K562 (cell line): ENCODE results near the gene DEGS2. TPM values are rescaled to one million over a fixed set of nuclear protein-coding genes. Genes with fewer than 3 reads are reported as not detected.

ENCODE experiments used
- BACH1 ChIP-seq: fragments of 200-800 bp; sonication (Bioruptor generic); IDR thresholded peaks from 2 replicates; pipeline ENCODE4 v1.6.1; 2016; ENCODE audit warnings: missing genetic modification characterization, missing compliant biosample characterization
- CBFB ChIP-seq: sonication (generic); formaldehyde crosslinking; IDR thresholded peaks from 2 replicates; pipeline ENCODE4 v1.4.0; 2020; ENCODE audit warnings: mild to moderate bottlenecking, missing genetic modification reagents
- CC2D1A ChIP-seq: fragments of 450-650 bp; IDR thresholded peaks from 2 replicates; pipeline ENCODE4 v1.6.1; 2017; ENCODE audit warnings: mild to moderate bottlenecking
- CEBPB ChIP-seq: fragments of 450-650 bp; IDR thresholded peaks from 2 replicates; pipeline ENCODE4 v1.6.1; 2016; ENCODE audit warnings: missing genetic modification characterization, missing compliant biosample characterization
- CXXC5 ChIP-seq: fragments of 250-450 bp; sonication (Bioruptor Pico); IDR thresholded peaks from 2 replicates; pipeline ENCODE4 v1.8.0; 2022; ENCODE audit warnings: inconsistent platforms, mild to moderate bottlenecking, moderate library complexity
- FUS ChIP-seq: fragments of 200-400 bp; formaldehyde crosslinking; optimal IDR thresholded peaks from 2 replicates; pipeline ENCODE3; 2017; ENCODE audit warnings: low read depth, low read length
- ILF3 ChIP-seq: fragments of 450-650 bp; IDR thresholded peaks from 2 replicates; pipeline ENCODE4 v1.6.1; 2018; ENCODE audit warnings: antibody characterized with exemption, mild to moderate bottlenecking, moderate library complexity, borderline replicate concordance
- NR2C2 ChIP-seq, 2 experiments: fragments of 200-800 bp in 1 of 2; sonication (Bioruptor generic) in 1 of 2; sonication (generic) in 1 of 2; formaldehyde crosslinking in 1 of 2; IDR thresholded peaks; 2 replicates each; pipeline versions ENCODE4 v1.6.1 to v1.8.0; 2016 to 2022; ENCODE audit warnings: mild to moderate bottlenecking in 1 of 2, missing compliant biosample characterization in 1 of 2, missing genetic modification characterization in 1 of 2, missing genetic modification reagents in 1 of 2
- POLR3G ChIP-seq: IDR thresholded peaks from 2 replicates; pipeline ENCODE4 v1.6.1; 2011; ENCODE audit not compliant: insufficient read length, insufficient replicate concordance; ENCODE audit errors: extremely low read depth
- TGIF2 ChIP-seq: sonication (generic); formaldehyde crosslinking; IDR thresholded peaks from 2 replicates; pipeline ENCODE4 v1.8.1; 2022; ENCODE audit warnings: mild to moderate bottlenecking, missing genetic modification reagents, moderate library complexity
- ZC3H8 ChIP-seq: fragments of 450-650 bp; IDR thresholded peaks from 2 replicates; pipeline ENCODE4 v1.6.1; 2017
- ZHX1 ChIP-seq: fragments of 150-350 bp; conservative IDR thresholded peaks from 2 replicates; pipeline ENCODE4 v1.6.1; 2014; ENCODE audit warnings: low read length
- ZNF518B ChIP-seq: fragments of 250-450 bp; sonication (Bioruptor Pico); IDR thresholded peaks from 2 replicates; pipeline ENCODE4 v1.5.0; 2021; ENCODE audit warnings: mild to moderate bottlenecking, moderate library complexity
- ZNF766 ChIP-seq: fragments of 200-800 bp; sonication (Bioruptor generic); conservative IDR thresholded peaks from 2 replicates; pipeline ENCODE4 v1.6.1; 2016; ENCODE audit warnings: missing genetic modification characterization, missing compliant biosample characterization
- polyA plus RNA-seq, 8 experiments: library from polyadenylated mRNA; depleted of rRNA in 4 of 8; stranded (reverse) in 5 of 8; unstranded in 3 of 8; fragments of >200 nt; fragmentation: Nextera tagmentation in 2 of 8; fragmentation: Illumina TruSeq in 1 of 8; extraction: Ambion mirVana in 2 of 8; extraction: Trizol in 1 of 8; gene quantifications; 2 replicates each; pipeline versions ENCODE4 v1.2.1 to v1.2.3, GENCODE V29; 2011 to 2014; ENCODE audit warnings: inconsistent platforms in 1 of 8, missing spikeins in 1 of 8
- total RNA-seq, 7 experiments: library from RNA; depleted of rRNA in 6 of 7; stranded (reverse); fragments of >200 nt in 6 of 7; fragmentation: Illumina TruSeq in 2 of 7; extraction: Trizol in 2 of 7; gene quantifications; 2 replicates each; pipeline versions ENCODE4 v1.2.1 to v1.2.3, GENCODE V29; 2011 to 2021; ENCODE audit warnings: low replicate concordance in 1 of 7
- TF ChIP-seq, protein P1 (sequence below): fragments of 200-400 bp; formaldehyde crosslinking; IDR thresholded peaks from 2 replicates; pipeline ENCODE4 v1.6.1; 2017; ENCODE audit warnings: mild to moderate bottlenecking, low read depth, low read length, moderate library complexity
- TF ChIP-seq, protein P2 (sequence below): fragments of 450-650 bp; formaldehyde crosslinking; IDR thresholded peaks from 2 replicates; pipeline ENCODE4 v1.4.0; 2020; ENCODE audit warnings: mild to moderate bottlenecking, mixed read lengths

Gene DEGS2
- total and polyA plus RNA-seq, 9 of the 15 experiments (the other 6 are each of a cell fraction or from before 2014, with no cell fraction given) = 0.22 to 2.9 (median 0.70) TPM

DNA sequence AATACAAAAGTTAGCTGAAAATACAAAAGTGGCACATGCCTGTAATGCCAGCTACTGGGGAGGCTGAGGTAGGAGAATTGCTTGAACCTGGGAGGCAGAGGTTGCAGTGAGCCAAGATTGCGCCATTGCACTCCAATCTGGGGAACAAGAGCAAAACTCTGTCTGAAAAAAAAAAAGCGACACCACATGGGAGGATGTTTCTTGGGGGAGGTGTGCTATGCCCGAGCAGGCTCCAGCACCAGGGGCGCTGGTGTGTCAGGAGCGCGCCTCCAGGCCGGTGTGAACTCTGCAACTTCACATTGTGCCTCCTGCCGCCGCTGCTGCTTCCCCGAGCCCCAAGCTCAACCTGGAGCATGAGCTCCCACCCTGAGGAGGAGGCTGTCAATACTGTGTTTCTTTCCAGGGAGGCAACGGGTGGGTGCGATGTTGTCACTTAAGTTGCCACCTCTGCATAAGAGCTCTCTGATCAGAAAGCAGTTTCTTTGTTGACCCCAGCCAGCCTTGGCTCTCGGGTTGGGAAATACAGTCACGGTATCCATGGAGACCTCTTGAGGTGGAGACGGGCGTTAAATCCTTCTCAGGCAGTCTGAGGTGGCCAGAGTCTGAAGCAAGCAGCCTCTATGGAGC lies 18.9 kb downstream of the DEGS2 start (continued):
- TF ChIP-seq ZNF766 (CRISPR knock-in tag) (peak; percentile 64; the same call in 1 of the 2 replicates), ILF3 (no peak), CEBPB (tag) (peak; percentile 93), BACH1 (tag) (no peak), ZHX1 (no peak), POLR3G (no peak), CC2D1A (no peak), ZNF518B (CRISPR knock-in tag) (no peak), CBFB (no peak), TGIF2 (no peak), NR2C2 (CRISPR knock-in tag; IDR thresholded peaks at IDR 0.05) (no peak), NR2C2 (tag; IDR thresholded peaks at IDR 0.05) (peak; percentile 28; the same call in 1 of the 2 replicates), CXXC5 (CRISPR knock-in tag) (peak; percentile 41), FUS (no peak), ZC3H8 (no peak)
- TF ChIP-seq, protein P1, sequence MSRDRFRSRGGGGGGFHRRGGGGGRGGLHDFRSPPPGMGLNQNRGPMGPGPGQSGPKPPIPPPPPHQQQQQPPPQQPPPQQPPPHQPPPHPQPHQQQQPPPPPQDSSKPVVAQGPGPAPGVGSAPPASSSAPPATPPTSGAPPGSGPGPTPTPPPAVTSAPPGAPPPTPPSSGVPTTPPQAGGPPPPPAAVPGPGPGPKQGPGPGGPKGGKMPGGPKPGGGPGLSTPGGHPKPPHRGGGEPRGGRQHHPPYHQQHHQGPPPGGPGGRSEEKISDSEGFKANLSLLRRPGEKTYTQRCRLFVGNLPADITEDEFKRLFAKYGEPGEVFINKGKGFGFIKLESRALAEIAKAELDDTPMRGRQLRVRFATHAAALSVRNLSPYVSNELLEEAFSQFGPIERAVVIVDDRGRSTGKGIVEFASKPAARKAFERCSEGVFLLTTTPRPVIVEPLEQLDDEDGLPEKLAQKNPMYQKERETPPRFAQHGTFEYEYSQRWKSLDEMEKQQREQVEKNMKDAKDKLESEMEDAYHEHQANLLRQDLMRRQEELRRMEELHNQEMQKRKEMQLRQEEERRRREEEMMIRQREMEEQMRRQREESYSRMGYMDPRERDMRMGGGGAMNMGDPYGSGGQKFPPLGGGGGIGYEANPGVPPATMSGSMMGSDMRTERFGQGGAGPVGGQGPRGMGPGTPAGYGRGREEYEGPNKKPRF = no peak
- TF ChIP-seq, protein P2, sequence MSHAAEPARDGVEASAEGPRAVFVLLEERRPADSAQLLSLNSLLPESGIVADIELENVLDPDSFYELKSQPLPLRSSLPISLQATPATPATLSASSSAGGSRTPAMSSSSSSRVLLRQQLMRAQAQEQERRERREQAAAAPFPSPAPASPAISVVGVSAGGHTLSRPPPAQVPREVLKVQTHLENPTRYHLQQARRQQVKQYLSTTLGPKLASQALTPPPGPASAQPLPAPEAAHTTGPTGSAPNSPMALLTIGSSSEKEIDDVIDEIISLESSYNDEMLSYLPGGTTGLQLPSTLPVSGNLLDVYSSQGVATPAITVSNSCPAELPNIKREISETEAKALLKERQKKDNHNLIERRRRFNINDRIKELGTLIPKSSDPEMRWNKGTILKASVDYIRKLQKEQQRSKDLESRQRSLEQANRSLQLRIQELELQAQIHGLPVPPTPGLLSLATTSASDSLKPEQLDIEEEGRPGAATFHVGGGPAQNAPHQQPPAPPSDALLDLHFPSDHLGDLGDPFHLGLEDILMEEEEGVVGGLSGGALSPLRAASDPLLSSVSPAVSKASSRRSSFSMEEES (CRISPR knock-in tag) = no peak
